Stimulated activated CD4-positive, alpha-beta T cell treated with anti-CD3 and anti-CD28 coated beads, Interleukin-1b, Interleukin-23, amount 100 ng/mL, for 4 hours (primary cell): ENCODE measurements around the gene ULK2.
A peak's percentile ranks its signal among the peaks of the same experiment; 100 is the strongest.
"Not testable (repeated sequence)": the region's sequence is repeated elsewhere in the genome, so short reads cannot be mapped to it uniquely, and the experiment has no call there.

ENCODE experiments used
- DNase-seq, 2 donors: peaks; one replicate each; pipeline ENCODE4 v3.0.0-alpha.2; 2020; ENCODE audit warnings: low read depth in 2 of 2

The ULK2 gene

GRCh38 chr17:19766421-19767270 lies 101.1 kb downstream of the ULK2 start:
- DNase-seq = peak; percentile 69 to 83

GRCh38 chr17:19766016-19766415 lies 101.7 kb downstream of the ULK2 start:
- DNase-seq = no peak

GRCh38 chr17:19763991-19764390 lies 103.7 kb downstream of the ULK2 start:
- DNase-seq = not testable (repeated sequence)

- DNase-seq = no peak
Observed at GRCh38 chr17:19763416-19763815, 104.3 kb downstream of the ULK2 start.

- peak; percentile 47 to 51 for DNase-seq
Observed at GRCh38 chr17:19762515-19762961, 105.2 kb downstream of the ULK2 start.

- DNase-seq = no peak
Observed at GRCh38 chr17:19760746-19761145, 107.0 kb downstream of the ULK2 start.

- DNase-seq = no peak
Observed at GRCh38 chr17:19759568-19760549, 107.9 kb downstream of the ULK2 start.

- no peak for DNase-seq
Observed at GRCh38 chr17:19757536-19758180, 110.1 kb downstream of the ULK2 start.

GRCh38 chr17:19756546-19756945 lies 111.2 kb downstream of the ULK2 start:
- DNase-seq = no peak

- no peak for DNase-seq
Observed at GRCh38 chr17:19755821-19756510, 111.8 kb downstream of the ULK2 start.

- no peak for DNase-seq
Observed at GRCh38 chr17:19755392-19755791, 112.3 kb downstream of the ULK2 start.

- DNase-seq = no peak
Observed at GRCh38 chr17:19753661-19754463, 113.9 kb downstream of the ULK2 start.

- DNase-seq = no peak
Observed at GRCh38 chr17:19753051-19753509, 114.7 kb downstream of the ULK2 start.

- no peak for DNase-seq
Observed at GRCh38 chr17:19752216-19753050, 115.3 kb downstream of the ULK2 start.

GRCh38 chr17:19750835-19751234 lies 116.9 kb downstream of the ULK2 start:
- no peak for DNase-seq

GRCh38 chr17:19750020-19750572 lies 117.6 kb downstream of the ULK2 start:
- no peak for DNase-seq

- no peak for DNase-seq
Observed at GRCh38 chr17:19748807-19749193, 118.9 kb downstream of the ULK2 start.

- DNase-seq = no peak
Observed at GRCh38 chr17:19747829-19748806, 119.6 kb downstream of the ULK2 start, which contains the start of gene ALDH3A1. Gene ALDH3A1 (minus strand): TSS chr17:19748298. CDS start chr17:19745129, 3,169 bp downstream.
